ENCODE results near the gene LDLRAD4.

GRCh38 chr18:13514558-13514957 is 296.0 kb downstream of the LDLRAD4 start:
- TF ChIP-seq CTCF (conservative IDR thresholded peaks at IDR 0.05) (no peak), ZFX (IDR thresholded peaks at IDR 0.05) (no peak)
